Neural progenitor cell (in vitro differentiated cells): ENCODE results near the gene HSD17B8.

ENCODE experiments used
- CTCF ChIP-seq: fragments of 200-600 bp; sonication (generic); IDR thresholded peaks from 2 replicates; pipeline ENCODE4 v1.5.1; 2017; ENCODE audit warnings: antibody characterized with exemption, mild to moderate bottlenecking
- EZH2 ChIP-seq: fragments of 200-600 bp; sonication (generic); IDR thresholded peaks from 2 replicates; pipeline ENCODE4 v1.6.1; 2017; ENCODE audit warnings: antibody characterized with exemption, mild to moderate bottlenecking, moderate library complexity
- EZH2phosphoT487 ChIP-seq: fragments of 200-600 bp; sonication (generic); IDR thresholded peaks from 2 replicates; pipeline ENCODE4 v1.6.1; 2017; ENCODE audit warnings: antibody characterized with exemption

GRCh38 chr6:33175436-33176069 lies 28.9 kb upstream of the HSD17B8 start:
- no peak for TF ChIP-seq CTCF
- no peak for TF ChIP-seq EZH2phosphoT487
- no peak for TF ChIP-seq EZH2
